IMR-90 (cell line): ENCODE data around the gene MAK. TPM values are rescaled to one million over a fixed set of nuclear protein-coding genes. Genes with fewer than 3 reads are reported as not detected.

ENCODE experiments used
- ATAC-seq: fragments of 200-7000 bp; cut with Tn5 transposase; 2 replicates; pipeline ENCODE4 v1.9.1; 2020; ENCODE audit warnings: low read depth, mild to moderate bottlenecking, moderate library complexity
- BruUV-seq: library from RNA; stranded (reverse); fragments of 400-500 nt; replicated peaks from 2 replicates; lab custom pipeline; 2021; lab: Mats Ljungman, UMichigan
- CTCF ChIA-PET: fragments of 300-600 bp; formaldehyde crosslinking; extraction: SDS; loops from one replicate; lab custom pipeline; 2021; ENCODE audit warnings: antibody characterized with exemption; lab: Yijun Ruan, JAX
- POLR2A ChIA-PET: fragments of 300-600 bp; sonication (Branson Sonifier 250); formaldehyde crosslinking; loops from one replicate; lab custom pipeline; 2022; ENCODE audit warnings: antibody characterized with exemption; ENCODE audit not compliant: unreplicated experiment; lab: Charles Lee
- DNase-seq: peaks from one replicate; pipeline ENCODE4 v3.0.0; 2013
- H2AFZ ChIP-seq: replicated peaks from 2 replicates; pipeline ENCODE3; 2013; ENCODE audit warnings: low read length, mild to moderate bottlenecking; ENCODE audit not compliant: poor library complexity
- H2AK5ac ChIP-seq: 2 replicates; pipeline ENCODE4 v1.6.1; 2013; ENCODE audit warnings: low read depth, low read length, inconsistent platforms
- H2AK9ac ChIP-seq: replicated peaks from 2 replicates; pipeline ENCODE3; 2013; ENCODE audit warnings: mild to moderate bottlenecking, low read depth, low read length, moderate library complexity; ENCODE audit not compliant: poor library complexity
- H2BK120ac ChIP-seq: 2 replicates; pipeline ENCODE4 v1.6.1; 2013; ENCODE audit warnings: low read depth, low read length, inconsistent platforms
- H2BK15ac ChIP-seq: 3 replicates; pipeline ENCODE4 v1.6.1; 2013; ENCODE audit warnings: low read depth, low read length, inconsistent platforms
- H2BK20ac ChIP-seq: 2 replicates; pipeline ENCODE4 v1.6.1; 2013; ENCODE audit warnings: low read depth, mild to moderate bottlenecking, inconsistent platforms, low read length, moderate library complexity
- H2BK5ac ChIP-seq: 2 replicates; pipeline ENCODE4 v1.6.1; 2013; ENCODE audit warnings: mild to moderate bottlenecking, low read depth, low read length, inconsistent platforms; ENCODE audit not compliant: poor library complexity, severe bottlenecking
- H3K14ac ChIP-seq: replicated peaks from 2 replicates; pipeline ENCODE4 v1.6.1; 2013; ENCODE audit warnings: low read depth, low read length, inconsistent platforms
- H3K18ac ChIP-seq: 2 replicates; pipeline ENCODE4 v1.6.1; 2013; ENCODE audit warnings: low read depth, low read length, control low read depth
- H3K23ac ChIP-seq: 2 replicates; pipeline ENCODE4 v1.6.1; 2013; ENCODE audit warnings: low read depth, low read length, inconsistent platforms
- H3K27ac ChIP-seq: 2 replicates; pipeline ENCODE4 v1.5.1; 2013; ENCODE audit warnings: mild to moderate bottlenecking, control low read depth, low read length; ENCODE audit not compliant: insufficient read depth
- H3K27me3 ChIP-seq: 2 replicates; pipeline ENCODE4 v1.6.1; 2013; ENCODE audit warnings: low read length; ENCODE audit not compliant: control insufficient read depth, insufficient read depth
- H3K36me3 ChIP-seq: 2 replicates; pipeline ENCODE4 v1.6.1; 2013; ENCODE audit warnings: low read length, mixed read lengths; ENCODE audit not compliant: control insufficient read depth, insufficient read depth
- H3K4ac ChIP-seq: 2 replicates; pipeline ENCODE4 v1.6.1; 2013; ENCODE audit warnings: low read depth, low read length, inconsistent platforms
- H3K4me1 ChIP-seq: 2 replicates; pipeline ENCODE4 v1.6.1; 2013; ENCODE audit warnings: low read length, mixed read lengths; ENCODE audit not compliant: control insufficient read depth, insufficient read depth
- H3K4me2 ChIP-seq: 2 replicates; pipeline ENCODE4 v1.6.1; 2013; ENCODE audit warnings: low read depth, mild to moderate bottlenecking, control low read depth, low read length, moderate library complexity
- H3K4me3 ChIP-seq: 2 replicates; pipeline ENCODE4 v1.5.1; 2013; ENCODE audit warnings: low read depth, mild to moderate bottlenecking, control low read depth, low read length, moderate library complexity; ENCODE audit not compliant: insufficient read depth
- H3K56ac ChIP-seq: 2 replicates; pipeline ENCODE4 v1.6.1; 2013; ENCODE audit warnings: low read length, inconsistent platforms; ENCODE audit not compliant: insufficient read depth; ENCODE audit errors: extremely low read depth
- H3K79me1 ChIP-seq, 2 experiments: 2 replicates each; pipeline ENCODE4 v1.6.1; 2013; ENCODE audit warnings: low read length in 2 of 2, inconsistent platforms in 1 of 2, low read depth in 1 of 2
- H3K9ac ChIP-seq: 2 replicates; pipeline ENCODE4 v1.6.1; 2013; ENCODE audit warnings: low read depth, low read length, control low read depth
- H3K9me1 ChIP-seq: 2 replicates; pipeline ENCODE4 v1.6.1; 2013; ENCODE audit warnings: low read length, inconsistent platforms; ENCODE audit not compliant: insufficient read depth
- H3K9me3 ChIP-seq: 2 replicates; pipeline ENCODE4 v1.6.1; 2013; ENCODE audit warnings: low read length; ENCODE audit not compliant: control insufficient read depth, insufficient read depth
- H4K20me1 ChIP-seq: 2 replicates; pipeline ENCODE4 v1.6.1; 2013; ENCODE audit warnings: low read length, inconsistent platforms; ENCODE audit not compliant: insufficient read depth
- H4K5ac ChIP-seq: 2 replicates; pipeline ENCODE4 v1.6.1; 2013; ENCODE audit warnings: mild to moderate bottlenecking, low read depth, low read length, control low read depth
- H4K8ac ChIP-seq, 2 experiments: 2 replicates each; pipeline ENCODE4 v1.6.1; 2013; ENCODE audit warnings: low read depth in 2 of 2, low read length in 2 of 2, control low read depth in 1 of 2, inconsistent platforms in 1 of 2
- H4K91ac ChIP-seq: 2 replicates; pipeline ENCODE4 v1.6.1; 2013; ENCODE audit warnings: low read depth, low read length, inconsistent platforms; ENCODE audit not compliant: insufficient read depth
- BHLHE40 ChIP-seq: fragments of 150-350 bp; IDR thresholded peaks from 2 replicates; pipeline ENCODE4 v1.6.1; 2016; ENCODE audit warnings: mild to moderate bottlenecking, low read depth, low read length
- CEBPB ChIP-seq: IDR thresholded peaks from 2 replicates; pipeline ENCODE4 v1.6.1; 2012; ENCODE audit warnings: low read depth, low read length, improper control_type of control experiment
- CHD1 ChIP-seq: IDR thresholded peaks from 2 replicates; pipeline ENCODE4 v1.6.1; 2012; ENCODE audit warnings: low read depth, low read length, improper control_type of control experiment
- CTCF ChIP-seq: conservative IDR thresholded peaks from 2 replicates; pipeline ENCODE4 v1.5.1; 2012; ENCODE audit warnings: mild to moderate bottlenecking, low read depth, low read length, improper control_type of control experiment
- FOS ChIP-seq: fragments of 150-350 bp; IDR thresholded peaks from 2 replicates; pipeline ENCODE4 v1.6.1; 2016; ENCODE audit warnings: low read depth, low read length
- MAFK ChIP-seq: IDR thresholded peaks from 2 replicates; pipeline ENCODE4 v1.6.1; 2012; ENCODE audit warnings: low read depth, low read length, improper control_type of control experiment
- MAZ ChIP-seq: IDR thresholded peaks from 2 replicates; pipeline ENCODE4 v1.6.1; 2012; ENCODE audit warnings: low read depth, mild to moderate bottlenecking, low read length, improper control_type of control experiment, moderate library complexity, borderline replicate concordance
- MXI1 ChIP-seq: IDR thresholded peaks from 2 replicates; pipeline ENCODE4 v1.6.1; 2012; ENCODE audit warnings: low read depth, mild to moderate bottlenecking, low read length, moderate library complexity, borderline replicate concordance
- NFE2L2 ChIP-seq: fragments of 150-350 bp; IDR thresholded peaks from 2 replicates; pipeline ENCODE4 v1.6.1; 2016; ENCODE audit warnings: low read depth, mild to moderate bottlenecking, low read length
- POLR2A ChIP-seq: IDR thresholded peaks from 2 replicates; pipeline ENCODE4 v1.6.1; 2012; ENCODE audit warnings: mild to moderate bottlenecking, low read depth, low read length
- RAD21 ChIP-seq: IDR thresholded peaks from 2 replicates; pipeline ENCODE4 v1.6.1; 2012; ENCODE audit warnings: low read length, improper control_type of control experiment
- RCOR1 ChIP-seq: IDR thresholded peaks from 2 replicates; pipeline ENCODE4 v1.6.1; 2012; ENCODE audit warnings: mild to moderate bottlenecking, low read length, improper control_type of control experiment; ENCODE audit not compliant: insufficient replicate concordance
- RFX5 ChIP-seq: IDR thresholded peaks from 2 replicates; pipeline ENCODE4 v1.8.0; 2012; ENCODE audit warnings: low read depth, mild to moderate bottlenecking, low read length, moderate library complexity
- SMC3 ChIP-seq: fragments of 150-350 bp; IDR thresholded peaks from 2 replicates; pipeline ENCODE4 v1.6.1; 2016; ENCODE audit warnings: low read depth, mild to moderate bottlenecking, antibody characterized with exemption, low read length, moderate library complexity
- USF2 ChIP-seq: fragments of 150-350 bp; IDR thresholded peaks from 2 replicates; pipeline ENCODE4 v1.6.1; 2017; ENCODE audit warnings: mild to moderate bottlenecking, antibody characterized with exemption, low read length, low read depth
- WGBS, 2 experiments: methylation state at CpG; one replicate each; pipeline versions ENCODE4 v1.1.5 to v1.1.7; 2013; ENCODE audit warnings: missing lambda C conversion rate in 2 of 2; ENCODE audit not compliant: insufficient read length in 1 of 2; ENCODE audit errors: extremely low coverage in 2 of 2; 5-methylcytosine and 5-hydroxymethylcytosine counted together
- dilution Hi-C: fragments of 300-500 bp; cut with HindIII; formaldehyde crosslinking; loops from one replicate; pipeline ENCODE4 v1.14.3; 2018; ENCODE audit warnings: low sequenced_read_pairs; ENCODE audit not compliant: unreplicated experiment
- in situ Hi-C: fragments of 300-500 bp; cut with MboI; formaldehyde crosslinking; loops from 3 replicates; pipeline ENCODE4 v1.14.3; 2019; ENCODE audit warnings: low sequenced_read_pairs, inconsistent platforms, mixed read lengths
- intact Hi-C: fragments of 100-400 bp; cut with micrococcal nuclease; formaldehyde crosslinking; loops from 2 replicates; pipeline ENCODE4 v1.10.0; 2022
- polyA plus RNA-seq, 3 experiments: library from polyadenylated mRNA; depleted of rRNA; stranded (reverse); fragments of >200 nt; gene quantifications; 2 replicates each; pipeline ENCODE4 v1.2.3, GENCODE V29; 2012; ENCODE audit warnings: low replicate concordance in 1 of 3
- total RNA-seq: library from RNA; depleted of rRNA; stranded (reverse); fragments of >200 nt; gene quantifications from 2 replicates; pipeline ENCODE4 v1.2.3, GENCODE V29; 2012
- TF ChIP-seq, protein P1 (sequence below): fragments of 150-350 bp; IDR thresholded peaks from 2 replicates; pipeline ENCODE4 v1.6.1; 2016; ENCODE audit warnings: low read depth, mild to moderate bottlenecking, low read length, moderate library complexity, borderline replicate concordance

MAK gene
- total and polyA plus RNA-seq, 2 of the 4 experiments (the other 2 are of a cell fraction): not detected

GRCh38 chr6:10778230-10778629 lies 60.1 kb downstream of the MAK start:
- no peak overlapping the region for H3K4me2 ChIP-seq
- no peaks in the 10 kb centered on the region for H3K79me1 ChIP-seq
- no peaks in the 10 kb centered on the region for H3K9me3 ChIP-seq
- dilution Hi-C loops (no loop called here), in situ Hi-C loops (no loop called here), intact Hi-C loops (no loop called here)
- no peak overlapping the region for H3K23ac ChIP-seq
- POLR2A ChIA-PET: no interaction called here
- no peak overlapping the region for H2BK20ac ChIP-seq
- CTCF ChIA-PET: no interaction called here
- no peak overlapping the region for H2AFZ ChIP-seq
- BruUV-seq: no TSS peak
- WGBS, 2 experiments: 86% methylated on average over 1 of the region's 3 CpGs; no CpG with 5 or more reads in 1 of the 2 experiments
- H3K36me3 ChIP-seq: peaks cover 4% of the 10 kb centered on the region; the same call in 1 of the 2 replicates
- no peak overlapping the region for H3K14ac ChIP-seq
- no peak overlapping the region for H3K4ac ChIP-seq
- no peak overlapping the region for H2AK9ac ChIP-seq
- H2AK5ac ChIP-seq: no peak overlapping the region
- no peak overlapping the region for H3K18ac ChIP-seq
- H3K9me1 ChIP-seq: no peaks in the 10 kb centered on the region
- no peaks in the 10 kb centered on the region for H3K27me3 ChIP-seq
- no peak for ATAC-seq
- DNase-seq: no peak
- no peak overlapping the region for H2BK120ac ChIP-seq
- H3K56ac ChIP-seq: no peak overlapping the region
- no peak overlapping the region for H4K91ac ChIP-seq
- TF ChIP-seq, protein P1, sequence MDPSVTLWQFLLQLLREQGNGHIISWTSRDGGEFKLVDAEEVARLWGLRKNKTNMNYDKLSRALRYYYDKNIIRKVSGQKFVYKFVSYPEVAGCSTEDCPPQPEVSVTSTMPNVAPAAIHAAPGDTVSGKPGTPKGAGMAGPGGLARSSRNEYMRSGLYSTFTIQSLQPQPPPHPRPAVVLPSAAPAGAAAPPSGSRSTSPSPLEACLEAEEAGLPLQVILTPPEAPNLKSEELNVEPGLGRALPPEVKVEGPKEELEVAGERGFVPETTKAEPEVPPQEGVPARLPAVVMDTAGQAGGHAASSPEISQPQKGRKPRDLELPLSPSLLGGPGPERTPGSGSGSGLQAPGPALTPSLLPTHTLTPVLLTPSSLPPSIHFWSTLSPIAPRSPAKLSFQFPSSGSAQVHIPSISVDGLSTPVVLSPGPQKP: no peak
- no peak for TF ChIP-seq CHD1
- no peak for TF ChIP-seq BHLHE40
- no peak for TF ChIP-seq MAFK
- TF ChIP-seq POLR2A: no peak
- TF ChIP-seq MAZ: no peak
- TF ChIP-seq MXI1: no peak
- TF ChIP-seq FOS: no peak
- no peak for TF ChIP-seq USF2
- no peak for TF ChIP-seq NFE2L2
- TF ChIP-seq CTCF: no peak
- TF ChIP-seq RFX5: no peak
- TF ChIP-seq RCOR1: no peak
- no peak for TF ChIP-seq SMC3
- no peak for TF ChIP-seq RAD21
- no peak for TF ChIP-seq CEBPB
- no peak overlapping the region for H2BK15ac ChIP-seq
- H3K4me3 ChIP-seq: no peak overlapping the region
- H3K27ac ChIP-seq: no peak overlapping the region
- H4K5ac ChIP-seq: no peak overlapping the region
- H3K4me1 ChIP-seq: no peaks in the 10 kb centered on the region
- no peak overlapping the region for H3K9ac ChIP-seq
- no peak overlapping the region for H4K8ac ChIP-seq
- no peak overlapping the region for H2BK5ac ChIP-seq
- no peaks in the 10 kb centered on the region for H4K20me1 ChIP-seq
